Brain microvascular endothelial cell (primary cell): ENCODE data around the gene KCND3.

Experiments used
- DNase-seq: peaks from one replicate; pipeline ENCODE4 v3.0.0-alpha.2; 2020
- H3K27ac ChIP-seq: fragments of 250-450 bp; sonication (Bioruptor Pico); 2 replicates; pipeline ENCODE4 v1.5.1; 2020; ENCODE audit warnings: mild to moderate bottlenecking, moderate library complexity
- H3K27me3 ChIP-seq: fragments of 250-450 bp; sonication (Bioruptor Pico); replicated peaks from 2 replicates; pipeline ENCODE4 v1.5.1; 2020; ENCODE audit warnings: mild to moderate bottlenecking
- H3K36me3 ChIP-seq: fragments of 250-450 bp; sonication (Bioruptor Pico); replicated peaks from 2 replicates; pipeline ENCODE4 v1.5.1; 2020; ENCODE audit warnings: mild to moderate bottlenecking
- H3K4me3 ChIP-seq: 2 replicates; pipeline ENCODE4 v1.5.1; 2011; ENCODE audit warnings: low read depth, mild to moderate bottlenecking, control low read depth, low read length, moderate library complexity
- in situ Hi-C: cut with HindIII; loops from 2 replicates; pipeline ENCODE4 v1.10.0; 2017; ENCODE audit warnings: low sequenced_read_pairs, low pct_ligation_motif_present
- TF ChIP-seq, protein P1 (sequence below): IDR thresholded peaks from 2 replicates; pipeline ENCODE4 v1.5.1; 2011; ENCODE audit warnings: low read depth, mild to moderate bottlenecking, moderate library complexity, low read length, control low read depth, inconsistent platforms; ENCODE audit errors: missing control alignments

Gene KCND3

GRCh38 chr1:111943846-111944749 lies 45.4 kb downstream of the KCND3 start:
- Histone ChIP-seq H3K27ac (no peak overlapping the region), H3K27me3 (no peaks in the 10 kb centered on the region), H3K36me3 (no peaks in the 10 kb centered on the region), H3K4me3 (no peak overlapping the region)
- TF ChIP-seq, protein P1, sequence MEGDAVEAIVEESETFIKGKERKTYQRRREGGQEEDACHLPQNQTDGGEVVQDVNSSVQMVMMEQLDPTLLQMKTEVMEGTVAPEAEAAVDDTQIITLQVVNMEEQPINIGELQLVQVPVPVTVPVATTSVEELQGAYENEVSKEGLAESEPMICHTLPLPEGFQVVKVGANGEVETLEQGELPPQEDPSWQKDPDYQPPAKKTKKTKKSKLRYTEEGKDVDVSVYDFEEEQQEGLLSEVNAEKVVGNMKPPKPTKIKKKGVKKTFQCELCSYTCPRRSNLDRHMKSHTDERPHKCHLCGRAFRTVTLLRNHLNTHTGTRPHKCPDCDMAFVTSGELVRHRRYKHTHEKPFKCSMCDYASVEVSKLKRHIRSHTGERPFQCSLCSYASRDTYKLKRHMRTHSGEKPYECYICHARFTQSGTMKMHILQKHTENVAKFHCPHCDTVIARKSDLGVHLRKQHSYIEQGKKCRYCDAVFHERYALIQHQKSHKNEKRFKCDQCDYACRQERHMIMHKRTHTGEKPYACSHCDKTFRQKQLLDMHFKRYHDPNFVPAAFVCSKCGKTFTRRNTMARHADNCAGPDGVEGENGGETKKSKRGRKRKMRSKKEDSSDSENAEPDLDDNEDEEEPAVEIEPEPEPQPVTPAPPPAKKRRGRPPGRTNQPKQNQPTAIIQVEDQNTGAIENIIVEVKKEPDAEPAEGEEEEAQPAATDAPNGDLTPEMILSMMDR: no peak
- in situ Hi-C loops: no loop called here
- no peak for DNase-seq

DNA sequence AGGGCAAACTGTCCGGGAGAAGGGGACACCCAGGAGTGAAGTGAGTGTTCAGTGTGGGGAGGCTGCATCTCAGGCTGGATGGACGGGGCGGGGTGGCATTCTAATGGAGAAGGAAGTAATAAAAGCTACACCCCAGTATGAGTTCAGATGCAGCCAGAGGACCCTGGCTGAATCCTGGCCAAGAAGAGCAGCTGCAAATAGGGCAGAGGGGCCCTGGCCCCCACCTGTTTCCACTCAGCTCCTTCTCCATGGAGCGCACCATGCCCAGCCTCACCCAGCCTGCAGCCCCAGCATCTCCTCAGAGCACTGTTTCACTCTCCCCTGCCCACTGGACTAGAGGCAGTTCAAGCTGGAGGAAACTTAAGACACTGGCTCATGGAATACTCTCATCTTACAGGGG lies 46.4 kb downstream of the KCND3 start:
- TF ChIP-seq, protein P1: no peak
- Histone ChIP-seq H3K27me3 (no peaks in the 10 kb centered on the region), H3K4me3 (no peak overlapping the region), H3K27ac (no peak overlapping the region), H3K36me3 (no peaks in the 10 kb centered on the region)
- DNase-seq: no peak
- in situ Hi-C loops: no loop called here

GRCh38 chr1:111938536-111938935 lies 50.9 kb downstream of the KCND3 start:
- H3K4me3 ChIP-seq: no peak overlapping the region
- TF ChIP-seq, protein P1: no peak
- in situ Hi-C loops: no loop called here
- H3K36me3 ChIP-seq: no peaks in the 10 kb centered on the region
- H3K27ac ChIP-seq: no peak overlapping the region
- no peak for DNase-seq
- no peaks in the 10 kb centered on the region for H3K27me3 ChIP-seq

DNA sequence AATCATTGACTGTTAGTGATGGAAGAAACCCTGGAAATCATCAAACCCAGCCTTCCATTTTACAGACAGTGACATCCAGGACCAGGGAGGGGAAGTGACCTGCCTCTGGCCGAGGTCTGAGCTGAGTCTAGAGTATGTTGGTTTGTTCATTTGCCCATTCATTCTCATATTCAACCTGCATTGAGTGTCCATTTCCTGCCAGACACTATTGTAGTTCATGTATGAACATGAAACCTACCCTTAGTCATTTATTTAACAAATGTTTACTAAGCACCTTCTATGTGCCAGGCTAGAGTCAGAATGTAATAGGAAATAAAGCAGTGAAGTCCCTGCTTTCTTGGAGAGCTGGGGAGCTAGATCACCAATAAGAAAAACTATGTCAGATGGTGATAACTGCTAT lies 51.3 kb downstream of the KCND3 start:
- no peak overlapping the region for H3K4me3 ChIP-seq

GRCh38 chr1:111937147-111937725 lies 52.2 kb downstream of the KCND3 start:
- Histone ChIP-seq H3K27ac (no peak overlapping the region), H3K27me3 (no peaks in the 10 kb centered on the region), H3K36me3 (no peaks in the 10 kb centered on the region), H3K4me3 (no peak overlapping the region)
- no peak for DNase-seq
- TF ChIP-seq, protein P1: no peak
- in situ Hi-C loops: no loop called here

More for the DNA sequence above, 51.3 kb downstream of the KCND3 start:
- in situ Hi-C loops: no loop called here
- TF ChIP-seq, protein P1: no peak
- Histone ChIP-seq H3K27me3 (no peaks in the 10 kb centered on the region), H3K27ac (no peak overlapping the region), H3K36me3 (no peaks in the 10 kb centered on the region)
- no peak for DNase-seq
